CD1c-positive myeloid dendritic cell (primary cell): ENCODE measurements around the gene FOXD1.
A peak's percentile ranks its signal among the peaks of the same experiment; 100 is the strongest.

Source experiments
- DNase-seq: peaks from one replicate; pipeline ENCODE4 v3.0.0-alpha.2; 2016; ENCODE audit errors: extremely low spot score

FOXD1 gene

DNA sequence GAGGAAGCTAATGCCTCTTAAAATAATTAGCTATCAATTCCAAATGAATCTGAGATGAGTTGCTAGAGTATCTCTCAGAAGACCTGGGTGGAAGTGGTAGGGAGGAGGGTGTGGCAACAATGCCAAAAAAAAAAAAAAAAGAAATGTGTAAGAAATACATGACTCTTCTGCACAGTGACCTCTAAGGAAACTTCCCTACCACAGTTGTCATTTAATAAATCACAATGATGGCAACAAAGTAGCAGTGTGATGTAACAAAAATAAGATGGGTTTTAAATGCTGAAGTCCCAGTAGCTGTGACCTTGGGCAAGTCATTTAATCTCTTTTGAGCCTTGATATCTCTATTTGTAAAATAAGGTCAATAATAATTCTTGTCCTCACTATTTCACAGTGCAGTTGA, 7.2 kb downstream of the FOXD1 start:
- no peak for DNase-seq

- no peak for DNase-seq
Measured at GRCh38 chr5:73440262-73440661, 8.3 kb downstream of the FOXD1 start.

- no peak for DNase-seq
Measured at GRCh38 chr5:73438645-73439470, 9.7 kb downstream of the FOXD1 start.

- no peak for DNase-seq
Measured at GRCh38 chr5:73437777-73438644, 10.6 kb downstream of the FOXD1 start.

DNA sequence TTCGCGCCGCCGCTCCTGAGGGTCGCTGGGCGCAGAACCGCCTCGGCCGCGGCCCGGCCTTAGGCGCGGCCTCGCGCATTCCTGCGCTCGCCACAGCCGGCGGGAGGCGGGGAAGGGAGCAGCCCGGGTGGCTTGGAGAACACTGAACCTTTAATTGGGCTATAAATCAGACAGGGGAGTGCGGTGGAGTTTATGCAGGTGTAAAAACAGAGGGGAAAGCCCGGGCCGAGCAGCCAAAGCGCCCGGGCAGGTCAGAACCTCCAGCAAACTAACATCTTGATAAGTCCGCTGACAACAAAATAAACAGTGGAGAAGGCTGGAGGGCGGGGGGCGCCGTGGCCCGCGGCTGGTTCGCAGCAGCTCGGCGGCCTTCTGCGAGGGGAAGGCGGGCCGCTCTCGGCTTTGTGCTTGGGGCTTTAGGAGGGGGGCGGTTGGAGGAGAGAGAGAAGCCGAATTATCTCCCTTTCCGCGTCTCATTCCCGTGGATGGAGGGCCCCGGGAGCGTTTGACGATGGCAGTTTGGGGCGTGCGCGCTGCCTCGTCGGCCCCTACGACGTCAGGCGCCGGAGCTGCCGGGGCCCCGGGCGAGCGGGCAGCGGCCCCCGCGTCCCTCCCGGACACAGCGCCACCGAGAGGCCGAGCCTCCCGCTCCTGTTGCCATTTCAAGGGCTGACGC, 11.3 kb downstream of the FOXD1 start:
- DNase-seq = no peak

DNA sequence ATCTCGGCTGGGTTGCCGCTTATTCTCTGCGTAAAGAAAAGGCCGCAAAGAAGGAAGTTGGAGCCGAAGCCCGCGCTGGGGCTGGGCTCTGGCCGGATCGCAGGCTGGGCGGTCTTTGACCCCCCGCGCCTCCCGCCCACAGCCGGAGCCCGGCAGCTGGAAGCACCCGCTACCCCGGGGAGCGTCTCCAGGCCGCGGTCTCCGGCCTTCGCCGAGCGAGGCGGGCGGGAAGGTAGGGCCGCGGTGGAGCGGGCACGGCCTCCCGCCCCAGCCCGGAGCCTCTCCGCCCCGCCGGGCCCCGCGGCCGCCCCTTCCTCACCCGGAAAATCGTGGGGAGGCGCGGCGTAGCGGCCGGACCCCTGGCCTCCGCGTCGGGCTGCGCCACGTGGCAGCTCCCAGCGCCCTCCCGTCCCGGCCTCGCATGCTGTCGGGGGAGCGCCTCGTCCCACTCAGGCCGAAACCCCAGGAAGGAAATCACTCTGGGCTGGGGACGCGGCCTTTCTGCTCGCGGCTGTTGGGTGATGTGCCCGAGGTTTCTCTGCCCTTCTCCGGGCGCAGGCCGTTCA, 12.0 kb downstream of the FOXD1 start:
- DNase-seq = no peak

- no peak for DNase-seq
Measured at GRCh38 chr5:73435759-73436534, 12.6 kb downstream of the FOXD1 start.

- no peak for DNase-seq
Measured at GRCh38 chr5:73434907-73435306, 13.7 kb downstream of the FOXD1 start.

DNA sequence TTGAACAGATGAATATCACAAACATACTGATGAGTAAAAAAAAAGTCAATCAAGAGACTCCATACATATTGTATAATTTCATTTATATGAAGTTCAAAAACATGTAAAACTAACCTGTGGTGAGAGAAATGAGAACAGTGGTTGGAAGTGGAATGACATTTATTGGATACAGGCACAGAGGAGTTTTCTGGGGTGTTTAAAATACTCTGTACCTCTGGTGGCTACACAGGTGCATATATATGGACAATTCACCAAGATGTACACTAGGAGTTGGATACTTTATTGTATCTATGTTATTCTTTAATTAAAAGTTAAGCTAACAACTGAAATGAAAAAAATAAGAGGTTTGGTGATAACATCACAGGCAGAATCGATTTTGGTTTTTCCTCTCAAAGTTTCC, 14.1 kb downstream of the FOXD1 start:
- DNase-seq = no peak

- no peak for DNase-seq
Measured at GRCh38 chr5:73433982-73434342, 14.6 kb downstream of the FOXD1 start.

DNA sequence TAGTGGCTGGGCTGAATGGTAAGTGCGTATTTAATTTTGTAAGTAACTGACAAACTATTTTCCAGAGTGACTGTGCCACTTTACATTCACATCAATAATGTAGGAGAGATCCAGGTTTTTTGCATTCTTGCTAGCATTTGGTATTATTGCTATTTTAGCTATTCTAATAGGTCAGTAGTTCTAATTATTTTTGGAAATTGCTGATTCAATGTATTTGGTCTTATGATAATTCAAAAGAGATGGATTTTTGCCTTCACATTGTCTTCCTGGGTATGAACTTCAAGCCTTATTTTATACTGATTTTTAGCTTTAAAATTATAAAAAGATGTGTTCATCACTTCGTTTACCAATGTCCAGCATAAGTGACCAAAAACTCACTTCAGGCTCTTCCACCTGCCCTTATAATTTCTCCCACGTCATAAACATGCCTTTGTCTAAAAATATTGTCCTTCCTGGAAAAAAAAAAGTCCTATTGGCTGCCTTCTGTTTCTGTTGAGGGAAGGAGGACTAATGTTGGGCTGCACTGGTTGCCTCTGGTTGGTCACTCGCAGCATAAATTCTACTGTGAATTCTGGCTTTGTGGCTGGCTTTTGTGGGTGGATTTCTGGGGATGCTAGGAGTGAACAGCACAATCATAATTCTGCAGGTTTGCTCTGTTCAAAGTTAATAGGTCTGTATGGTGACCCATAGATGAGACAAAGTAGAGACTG, 15.2 kb downstream of the FOXD1 start:
- no peak for DNase-seq

GRCh38 chr5:73431204-73431851, 17.2 kb downstream of the FOXD1 start:
- DNase-seq = no peak

GRCh38 chr5:73426034-73426433, 22.5 kb downstream of the FOXD1 start:
- no peak for DNase-seq

- DNase-seq = no peak
Measured at GRCh38 chr5:73424556-73424977, 24.0 kb downstream of the FOXD1 start.

DNA sequence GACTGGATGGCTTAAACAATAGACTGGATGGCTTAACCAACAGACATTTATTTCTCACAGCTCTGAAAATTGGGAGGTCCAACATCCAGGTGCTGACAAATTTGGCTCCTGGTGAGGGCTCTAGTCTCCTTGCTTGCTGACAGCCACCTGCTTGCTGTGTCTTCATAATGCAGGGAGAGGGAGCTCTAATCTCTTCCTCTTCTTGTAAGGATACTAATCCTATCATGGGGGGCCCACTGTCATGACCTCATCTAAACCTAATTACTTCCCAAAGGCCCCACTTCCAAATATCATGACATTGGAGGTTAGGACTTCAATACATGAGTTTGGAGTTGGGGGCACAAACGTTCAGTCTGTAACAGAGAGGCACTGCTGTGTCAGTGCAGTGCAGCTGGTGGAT, 26.4 kb downstream of the FOXD1 start:
- no peak for DNase-seq

DNA sequence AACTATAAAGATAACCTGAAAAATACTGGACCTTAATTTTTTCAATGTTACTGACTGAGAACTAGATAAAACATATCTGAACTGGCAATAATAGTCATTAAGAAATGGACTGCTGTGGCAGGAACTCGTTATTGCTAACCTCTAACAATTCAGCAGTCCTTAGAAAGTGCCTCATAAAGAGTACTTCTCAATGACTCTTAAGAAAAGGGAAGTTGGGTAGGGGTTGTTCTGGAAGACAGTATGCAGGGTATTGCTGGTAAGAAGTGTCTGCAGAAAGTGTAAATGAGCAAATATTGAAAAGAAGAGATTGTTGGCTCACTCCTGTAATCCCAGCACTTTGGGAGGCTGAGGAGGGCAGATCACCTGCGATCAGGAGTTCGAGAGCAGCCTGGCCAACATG, 27.9 kb downstream of the FOXD1 start:
- peak; percentile 5 for DNase-seq

DNA sequence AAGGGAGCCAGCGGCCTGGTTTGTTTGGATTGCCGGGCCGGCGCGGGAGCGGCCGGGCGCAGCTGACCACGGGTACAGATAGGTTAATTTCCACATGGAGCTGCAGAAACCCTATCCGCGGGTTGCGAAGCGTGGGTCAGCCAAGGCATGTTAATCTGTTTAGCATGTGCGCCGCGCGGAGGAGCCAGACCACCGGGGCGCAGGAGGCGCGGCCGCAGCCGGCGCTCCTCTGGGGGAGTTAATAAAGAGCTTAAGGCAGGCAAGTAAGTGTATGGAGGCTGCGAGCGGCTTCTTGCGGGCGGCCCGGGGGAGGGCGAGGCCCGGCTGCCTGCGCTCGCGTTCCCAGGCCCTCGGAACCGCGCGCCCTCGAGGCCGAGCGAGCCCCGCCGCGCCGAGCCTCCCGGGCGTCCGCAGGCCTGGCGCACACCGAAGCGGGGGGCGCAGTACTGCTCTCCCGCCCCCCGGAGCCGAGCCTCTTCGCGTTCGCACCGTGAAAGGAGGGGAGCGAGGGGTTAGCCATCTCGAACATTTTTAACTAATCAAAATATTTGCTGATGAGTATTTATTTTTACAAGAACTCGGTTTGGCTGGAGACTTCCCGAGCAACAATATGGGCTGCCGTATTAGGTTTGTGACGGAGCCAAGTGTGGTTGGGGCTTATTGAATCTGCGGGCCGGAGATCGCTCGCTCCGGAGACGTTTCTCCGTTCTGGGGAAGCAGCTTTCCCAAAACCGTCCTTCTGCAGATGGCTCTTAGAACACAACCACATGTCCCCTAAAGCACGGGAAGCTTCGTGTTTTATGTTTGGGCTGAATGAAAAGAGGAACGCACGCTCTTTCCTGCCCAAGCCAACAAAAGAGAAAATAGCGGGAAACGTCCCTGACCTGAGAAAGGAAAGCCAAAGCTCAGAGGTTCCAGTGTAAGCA, 28.8 kb downstream of the FOXD1 start:
- DNase-seq = no peak

DNA sequence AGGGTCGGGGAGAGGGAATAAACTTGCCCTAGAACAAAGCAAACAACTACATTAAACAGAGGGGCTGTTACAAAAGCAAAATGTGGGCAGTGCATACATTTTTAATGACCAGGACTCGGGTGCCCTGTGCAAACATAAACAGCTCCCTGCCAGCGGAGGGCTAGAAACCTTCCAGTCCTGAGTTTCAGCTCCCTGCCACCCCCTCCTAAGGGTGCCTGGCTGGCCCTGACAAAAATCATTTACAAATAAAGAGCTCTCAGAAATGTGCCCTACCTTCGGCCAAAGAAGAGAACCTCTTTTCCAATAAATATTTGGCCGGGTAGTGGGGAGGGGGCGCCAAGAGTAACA, 29.5 kb downstream of the FOXD1 start:
- no peak for DNase-seq

GRCh38 chr5:73418244-73418691, 30.3 kb downstream of the FOXD1 start:
- no peak for DNase-seq
